ENCODE data around the gene EXPH5.

EXPH5 gene

GRCh38 chr11:108568195-108568858, 25.2 kb downstream of the EXPH5 start:
- no peak for DNase-seq (ENCODE audit: low read depth in 1 of 2, low spot score in 1 of 2)
- Histone ChIP-seq H3K27ac (replicated peaks) (no peak overlapping the region), H3K4me3 (replicated peaks; ENCODE audit: insufficient read depth, low read length) (no peak overlapping the region), H3K27me3 (ENCODE audit: insufficient read depth, poor library complexity, severe bottlenecking) (no peaks in the 10 kb centered on the region)
- TF ChIP-seq REST (IDR thresholded peaks at IDR 0.05; ENCODE audit: insufficient replicate concordance, low read depth) (no peak), POLR2AphosphoS5 (IDR thresholded peaks at IDR 0.05; ENCODE audit: low read depth) (no peak), CTCF (IDR thresholded peaks at IDR 0.05; ENCODE audit: insufficient read depth, low read length) (no peak)

- Histone ChIP-seq H3K27ac (replicated peaks) (no peak overlapping the region), H3K4me3 (replicated peaks; ENCODE audit: insufficient read depth, low read length) (no peak overlapping the region), H3K27me3 (ENCODE audit: insufficient read depth, poor library complexity, severe bottlenecking) (no peaks in the 10 kb centered on the region)
- TF ChIP-seq GABPA (IDR thresholded peaks at IDR 0.05; ENCODE audit: low read depth) = no peak
- TF ChIP-seq CTCF (IDR thresholded peaks at IDR 0.05; ENCODE audit: insufficient read depth, low read length) = no peak
- no peak for TF ChIP-seq REST (IDR thresholded peaks at IDR 0.05; ENCODE audit: insufficient replicate concordance, low read depth)
- TF ChIP-seq POLR2AphosphoS5 (IDR thresholded peaks at IDR 0.05; ENCODE audit: low read depth) = no peak
- no peak for TF ChIP-seq SPI1 (IDR thresholded peaks at IDR 0.05; ENCODE audit: borderline replicate concordance, low read depth)
- no peak for DNase-seq (ENCODE audit: low read depth in 1 of 2, low spot score in 1 of 2)
Observed at GRCh38 chr11:108565653-108566052, 27.9 kb downstream of the EXPH5 start.

GRCh38 chr11:108562746-108563581, 30.6 kb downstream of the EXPH5 start:
- Histone ChIP-seq H3K4me3 (replicated peaks; ENCODE audit: insufficient read depth, low read length) (no peak overlapping the region), H3K27me3 (ENCODE audit: insufficient read depth, poor library complexity, severe bottlenecking) (peaks cover 2% of the 10 kb centered on the region), H3K27ac (replicated peaks) (no peak overlapping the region)
- no peak for TF ChIP-seq POLR2AphosphoS5 (IDR thresholded peaks at IDR 0.05; ENCODE audit: low read depth)
- TF ChIP-seq SPI1 (IDR thresholded peaks at IDR 0.05; ENCODE audit: borderline replicate concordance, low read depth) = no peak
- no peak for TF ChIP-seq REST (IDR thresholded peaks at IDR 0.05; ENCODE audit: insufficient replicate concordance, low read depth)
- no peak for TF ChIP-seq CTCF (IDR thresholded peaks at IDR 0.05; ENCODE audit: insufficient read depth, low read length)
- no peak for TF ChIP-seq GABPA (IDR thresholded peaks at IDR 0.05; ENCODE audit: low read depth)
- no peak for DNase-seq (ENCODE audit: low read depth in 1 of 2, low spot score in 1 of 2)

Measured in HL-60 (cell line).